HL-60 (cell line): ENCODE results near the gene CPB2.

Experiments
- DNase-seq, 2 experiments: peaks; one replicate each; pipeline ENCODE4 v3.0.0-alpha.2; 2010 to 2020; ENCODE audit warnings: low read depth in 1 of 2, low spot score in 1 of 2
- H3K27ac ChIP-seq: fragments of 250-450 bp; sonication (Bioruptor Pico); replicated peaks from 2 replicates; pipeline ENCODE4 v1.5.1; 2020; ENCODE audit warnings: mild to moderate bottlenecking, moderate library complexity
- H3K27me3 ChIP-seq: fragments of 250-450 bp; sonication (Bioruptor Pico); 2 replicates; pipeline ENCODE4 v1.5.1; 2021; ENCODE audit warnings: mild to moderate bottlenecking, moderate library complexity; ENCODE audit not compliant: insufficient read depth, poor library complexity, severe bottlenecking
- H3K4me3 ChIP-seq: replicated peaks from 2 replicates; pipeline ENCODE4 v1.5.1; 2011; ENCODE audit warnings: mild to moderate bottlenecking, control low read depth, low read length; ENCODE audit not compliant: insufficient read depth
- CTCF ChIP-seq: IDR thresholded peaks from one replicate; pipeline ENCODE4 v1.5.1; 2011; ENCODE audit warnings: low read length, control low read depth, inconsistent platforms; ENCODE audit not compliant: insufficient read depth
- GABPA ChIP-seq: IDR thresholded peaks from 2 replicates; pipeline ENCODE4 v1.6.1; 2012; ENCODE audit warnings: low read depth
- POLR2AphosphoS5 ChIP-seq: IDR thresholded peaks from 2 replicates; pipeline ENCODE4 v1.6.1; 2012; ENCODE audit warnings: low read depth
- REST ChIP-seq: IDR thresholded peaks from 2 replicates; pipeline ENCODE4 v1.6.1; 2012; ENCODE audit warnings: low read depth; ENCODE audit not compliant: insufficient replicate concordance
- SPI1 ChIP-seq: IDR thresholded peaks from 2 replicates; pipeline ENCODE4 v1.6.1; 2012; ENCODE audit warnings: low read depth, mild to moderate bottlenecking, borderline replicate concordance

CPB2 gene

GRCh38 chr13:46071590-46072249 lies 33.1 kb downstream of the CPB2 start:
- TF ChIP-seq CTCF = no peak
- TF ChIP-seq SPI1 = no peak
- no peak for TF ChIP-seq REST
- no peak for TF ChIP-seq GABPA
- no peak for TF ChIP-seq POLR2AphosphoS5
- Histone ChIP-seq H3K27me3 (no peaks in the 10 kb centered on the region), H3K4me3 (no peak overlapping the region), H3K27ac (no peak overlapping the region)
- no peak for DNase-seq

DNA sequence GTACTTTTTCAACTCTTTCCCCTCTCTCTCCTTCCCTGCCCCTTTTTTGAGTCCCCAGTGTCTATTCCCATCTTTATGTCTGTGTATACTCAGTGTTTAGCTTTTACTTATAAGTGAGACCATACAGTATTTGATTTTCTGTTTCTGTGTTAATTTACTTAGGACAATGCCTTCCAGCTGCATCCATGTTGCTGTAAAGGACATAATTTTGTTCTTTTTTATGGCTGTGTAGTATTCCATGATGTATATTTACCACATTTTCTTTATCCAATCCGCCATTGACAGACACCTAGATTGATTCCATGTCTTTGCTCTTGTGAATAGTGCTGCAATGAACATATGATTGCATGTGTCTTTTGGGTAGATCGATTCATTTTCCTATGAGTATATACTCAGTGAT lies 41.5 kb downstream of the CPB2 start:
- H3K27me3 ChIP-seq = no peaks in the 10 kb centered on the region
- TF ChIP-seq REST = no peak
- no peak for TF ChIP-seq SPI1
- TF ChIP-seq GABPA = no peak
- TF ChIP-seq POLR2AphosphoS5 = no peak
- TF ChIP-seq CTCF = no peak
- DNase-seq = no peak
- H3K27ac ChIP-seq = no peak overlapping the region
- no peak overlapping the region for H3K4me3 ChIP-seq

DNA sequence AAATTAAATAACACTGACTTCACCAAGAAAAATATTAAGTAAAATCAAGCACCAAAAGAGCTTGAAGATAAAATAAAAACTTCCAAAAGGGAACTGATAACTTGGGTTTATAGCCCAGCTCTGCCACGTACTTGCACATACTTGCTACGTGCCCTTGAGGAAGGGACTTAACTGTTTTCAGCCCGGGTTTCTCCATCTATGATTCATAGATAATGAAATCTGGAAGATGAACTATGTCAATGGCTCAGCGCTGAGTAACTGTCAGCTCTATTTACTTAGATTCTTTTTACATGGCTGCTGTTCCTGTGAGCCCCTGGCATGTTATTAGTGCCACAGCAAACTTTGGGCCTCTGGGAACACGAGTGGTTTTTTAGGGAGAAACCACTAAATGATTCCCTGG lies 42.6 kb downstream of the CPB2 start:
- no peak overlapping the region for H3K27ac ChIP-seq

More for the DNA sequence above, 42.6 kb downstream of the CPB2 start:
- no peak for DNase-seq
- Histone ChIP-seq H3K4me3 (no peak overlapping the region), H3K27me3 (no peaks in the 10 kb centered on the region)
- TF ChIP-seq SPI1 = no peak
- TF ChIP-seq POLR2AphosphoS5 = no peak
- no peak for TF ChIP-seq CTCF
